Kidney glomerular epithelial cell (primary cell): ENCODE measurements around the gene RPS14.

Experiments used
- DNase-seq: peaks from one replicate; lab custom pipeline; 2025; lab: John Stamatoyannopoulos, UW

Gene RPS14

DNA sequence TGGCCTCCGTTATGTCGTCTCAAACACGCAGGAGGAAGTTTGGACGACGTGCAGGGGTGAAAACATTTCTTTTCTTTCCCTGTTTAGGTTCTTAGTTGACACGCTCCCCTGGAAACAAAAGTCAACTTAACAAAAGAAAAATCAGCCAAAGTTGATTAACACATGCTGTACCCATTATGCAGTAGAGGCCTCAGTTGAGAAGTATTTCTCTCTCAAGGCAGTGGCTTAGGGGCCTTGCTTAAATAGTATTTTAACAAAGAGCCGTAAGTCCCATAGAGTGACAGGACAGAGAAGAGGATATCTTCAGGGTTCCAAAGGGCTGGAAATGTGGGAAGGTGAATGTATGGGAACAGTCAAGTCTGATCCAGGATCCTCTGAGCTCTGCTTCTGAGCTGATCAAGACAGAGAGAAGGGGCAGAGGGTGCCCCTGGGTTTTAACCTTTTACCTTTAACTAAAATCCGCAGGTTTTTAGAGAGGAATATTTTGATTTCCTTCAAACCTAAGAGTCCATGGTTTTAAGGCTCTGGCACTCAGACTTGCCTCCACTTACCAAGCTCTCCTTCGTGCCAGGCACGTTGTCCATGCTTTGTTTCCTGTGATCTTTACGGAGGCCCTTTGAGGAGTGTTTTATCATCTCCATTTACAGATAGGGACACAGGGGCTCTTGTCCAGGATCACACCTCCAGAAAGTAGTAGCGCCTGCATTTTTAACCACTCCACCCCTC lies 36.2 kb downstream of the RPS14 start:
- no peak for DNase-seq

DNA sequence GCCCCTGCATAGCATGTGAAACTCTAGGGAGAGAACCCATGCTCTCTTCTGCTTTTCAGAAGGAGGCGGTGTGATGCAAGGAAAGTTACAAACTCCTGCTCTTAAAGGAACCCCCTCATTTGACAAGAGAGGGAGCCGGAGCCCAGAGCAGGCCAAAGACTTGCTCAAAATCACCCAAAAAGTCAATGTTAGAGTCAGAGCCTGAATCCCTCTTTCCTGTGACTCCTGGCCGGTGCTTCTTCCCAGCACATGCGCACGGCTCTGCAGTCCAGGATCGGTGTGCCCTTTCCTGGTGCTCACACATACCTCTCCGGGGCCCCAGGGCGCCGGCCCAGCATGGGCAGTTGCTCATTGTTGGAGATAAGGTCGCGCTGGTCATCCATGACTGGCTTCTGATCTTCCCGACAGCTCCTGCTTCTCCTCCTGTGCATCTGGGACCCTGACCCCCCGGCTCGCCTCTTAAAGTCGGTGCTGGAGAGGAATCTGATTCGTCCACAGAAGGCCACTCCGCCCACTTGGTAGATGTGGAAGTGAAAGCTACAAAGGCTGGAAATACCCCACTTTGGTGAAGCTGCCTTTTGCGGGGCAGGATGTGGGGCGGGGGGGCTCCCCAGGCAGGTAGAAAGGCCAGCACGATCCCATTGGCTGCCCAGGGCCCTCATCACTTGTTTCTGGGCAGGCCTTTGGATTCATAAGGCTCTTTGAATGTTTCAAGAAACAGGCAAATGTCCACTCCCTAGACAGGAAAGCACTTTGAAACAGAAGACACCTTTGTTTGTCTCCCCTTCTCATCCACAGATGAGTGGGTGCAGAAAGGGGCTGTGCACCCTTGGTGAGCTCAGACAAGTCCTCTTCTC lies 37.0 kb downstream of the RPS14 start, which contains the start of gene CD74:
CD74 (minus strand) TSS at position 592 of the 857 bp plus-strand sequence; CDS start at position 431, 161 bp downstream.
- DNase-seq, result peak; percentile 96

DNA sequence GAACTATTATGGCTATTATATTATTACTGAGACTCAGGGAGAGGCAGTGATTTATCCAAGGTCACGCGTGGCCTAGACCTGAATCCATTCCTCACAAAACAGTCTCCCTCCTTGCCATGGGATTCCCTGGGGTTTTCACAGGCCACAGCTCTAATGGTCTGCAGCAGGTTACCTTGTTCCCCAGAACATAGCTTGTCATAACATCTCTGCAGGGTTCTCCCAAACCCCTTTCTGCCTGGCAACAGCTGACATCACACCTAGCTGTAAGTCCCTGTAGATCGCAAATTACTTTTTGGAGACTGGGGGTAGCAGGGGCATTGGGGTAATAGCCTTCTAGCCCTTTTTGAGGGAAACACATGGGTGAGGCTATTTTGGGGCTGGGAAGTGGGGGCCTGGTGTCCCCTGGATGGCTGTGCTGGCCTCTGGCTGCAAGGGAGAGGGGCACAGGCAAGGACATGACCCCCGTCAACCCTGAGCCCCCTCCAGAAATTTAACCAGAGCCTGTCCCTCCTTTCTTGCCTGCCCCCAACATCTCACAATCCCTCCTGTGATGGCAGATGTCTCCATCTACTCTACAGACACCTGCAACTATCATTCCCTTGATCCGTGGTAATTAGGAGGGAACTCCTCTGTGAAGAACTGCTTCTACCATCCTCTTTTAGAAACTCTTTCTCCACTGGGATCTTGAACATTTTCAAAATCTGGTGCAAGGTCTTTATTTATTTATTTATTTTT lies 38.1 kb downstream of the RPS14 start:
- DNase-seq, result peak; percentile 7

DNA sequence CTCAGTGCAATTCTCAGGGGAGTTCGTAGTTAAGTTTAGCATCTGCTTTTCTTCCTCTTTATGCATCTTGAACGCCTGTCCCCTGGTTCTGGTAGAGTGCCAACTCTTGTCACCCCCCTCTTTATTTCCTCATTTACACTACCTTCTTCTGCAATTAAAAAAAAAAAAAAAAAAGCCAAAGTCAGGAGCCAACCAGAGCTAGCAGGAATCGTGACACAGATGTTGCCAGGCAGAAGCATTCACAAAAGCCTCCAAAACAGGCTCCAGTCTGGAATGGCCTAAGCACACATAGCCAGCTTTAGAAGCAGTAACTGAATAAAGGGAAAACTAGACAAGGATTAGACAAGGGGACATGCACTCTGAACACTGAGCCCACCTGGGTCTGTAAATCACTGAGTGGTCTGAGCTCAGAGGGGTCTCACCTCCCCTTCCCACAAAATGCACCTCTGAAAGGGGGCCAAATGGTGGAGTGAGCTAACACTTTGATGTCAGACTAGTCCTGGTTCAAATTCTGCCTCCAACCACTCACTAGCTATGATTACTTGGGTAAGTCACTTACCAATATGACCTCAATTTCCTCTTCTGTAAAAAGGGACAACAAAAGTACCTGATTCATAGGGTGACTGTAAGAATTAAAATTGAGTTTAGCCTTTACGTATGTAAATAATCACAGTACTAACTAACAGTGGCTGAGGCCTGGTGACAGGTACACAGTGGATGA lies 38.9 kb downstream of the RPS14 start:
- peak; percentile 57 for DNase-seq

DNA sequence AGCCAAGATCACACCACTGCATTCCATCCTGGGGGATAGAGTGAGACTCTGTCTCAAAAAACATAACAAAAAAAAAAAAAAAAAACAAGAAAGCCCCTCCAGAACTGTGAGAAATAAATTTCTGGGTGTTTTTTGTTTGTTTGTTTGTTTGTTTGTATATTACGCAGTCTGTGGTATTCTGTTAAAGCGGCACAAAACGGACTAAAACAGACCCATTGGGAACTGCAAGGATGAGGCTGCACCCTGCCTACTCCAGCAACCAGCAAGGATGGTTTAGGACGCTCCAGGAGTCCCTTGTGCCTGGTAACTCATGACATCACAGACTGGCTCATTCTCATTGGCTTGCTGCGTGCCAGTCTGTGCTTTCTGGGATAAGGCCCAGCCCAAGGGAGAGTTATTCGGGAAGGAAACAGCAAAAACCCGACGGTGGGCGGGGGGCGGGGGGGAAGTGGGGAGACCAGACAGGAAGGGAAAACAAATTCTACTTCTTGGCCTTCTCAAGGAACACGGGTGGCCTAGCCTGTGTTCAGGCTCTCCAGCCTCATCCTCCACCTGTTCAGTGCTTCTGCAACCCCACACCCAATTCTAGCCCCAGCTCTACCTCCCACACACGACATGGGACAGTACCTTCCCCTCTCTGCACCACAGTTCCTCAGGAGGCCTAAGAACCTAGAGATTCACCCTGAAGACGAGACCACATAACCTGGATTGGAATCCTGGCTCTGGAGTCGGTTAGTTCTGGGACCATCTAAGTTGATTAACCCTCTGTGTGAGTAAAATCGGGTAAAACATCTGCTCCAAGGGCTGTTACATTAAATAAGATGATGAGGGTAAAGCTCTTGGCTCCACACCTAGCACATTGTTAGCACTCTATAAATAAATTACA lies 39.7 kb downstream of the RPS14 start:
- peak; percentile 88 for DNase-seq

DNA sequence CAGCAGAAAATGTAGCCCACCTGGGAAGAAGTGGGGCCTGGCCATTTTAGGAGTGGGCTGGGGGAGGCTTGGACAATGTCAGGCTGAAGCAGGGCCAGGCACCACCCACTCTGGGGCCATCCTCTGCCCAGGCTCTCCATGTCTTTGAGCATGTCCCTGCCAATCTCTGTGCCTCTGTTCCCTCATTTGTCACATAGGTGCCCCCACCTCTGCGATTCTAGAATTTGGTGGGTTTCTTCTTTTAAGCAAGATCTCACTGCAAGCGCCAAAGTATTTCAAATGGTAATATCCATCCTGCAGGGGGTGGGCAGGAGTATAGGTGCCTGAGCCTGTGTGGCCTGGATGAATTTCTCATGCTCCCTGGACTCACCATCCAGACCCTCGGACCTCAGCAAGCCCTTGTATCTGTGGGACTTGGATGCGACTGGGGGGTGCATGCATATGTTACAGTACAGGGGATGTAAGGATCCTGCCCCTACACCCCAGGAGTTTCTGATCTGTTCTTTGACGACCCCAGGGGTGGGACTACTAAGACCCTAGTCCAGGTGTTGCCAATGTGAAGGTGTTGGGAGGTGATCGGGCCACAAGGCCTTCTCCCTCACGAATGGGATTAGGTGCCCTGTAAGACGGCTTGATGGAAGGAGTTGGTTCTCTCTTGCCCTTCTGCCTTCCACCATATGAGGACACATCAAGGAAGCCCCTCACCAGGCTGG lies 41.2 kb downstream of the RPS14 start:
- DNase-seq, result no peak

DNA sequence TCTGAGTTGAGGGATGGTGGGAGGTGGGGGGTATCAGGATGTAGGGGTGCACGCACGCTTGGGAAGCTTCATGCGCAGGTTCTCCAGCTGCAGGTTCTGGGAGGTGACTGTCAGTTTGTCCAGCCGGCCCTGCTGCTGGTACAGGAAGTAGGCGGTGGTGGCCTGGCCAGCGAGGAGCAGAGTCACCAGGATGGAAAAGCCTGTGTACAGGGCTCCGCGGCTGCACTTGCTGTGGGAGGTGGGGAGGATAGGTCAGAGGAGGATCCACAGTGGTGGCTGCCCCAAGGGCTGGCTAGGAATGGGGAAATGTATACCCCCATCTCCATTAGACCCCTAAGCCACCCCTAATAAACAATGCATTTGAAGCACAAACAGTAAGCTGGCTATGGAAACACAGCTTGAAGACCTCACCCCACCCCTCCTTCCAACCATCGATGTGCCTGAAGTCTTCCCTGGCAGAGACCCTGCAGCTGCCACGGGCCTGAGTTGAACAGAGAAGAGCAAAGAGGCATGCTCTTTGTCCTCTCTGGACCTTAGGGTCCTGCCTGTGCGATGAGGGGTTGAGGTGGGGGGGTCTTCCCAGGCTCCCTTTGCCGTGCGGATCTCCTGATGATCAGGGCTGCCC lies 42.3 kb downstream of the RPS14 start:
- no peak for DNase-seq

DNA sequence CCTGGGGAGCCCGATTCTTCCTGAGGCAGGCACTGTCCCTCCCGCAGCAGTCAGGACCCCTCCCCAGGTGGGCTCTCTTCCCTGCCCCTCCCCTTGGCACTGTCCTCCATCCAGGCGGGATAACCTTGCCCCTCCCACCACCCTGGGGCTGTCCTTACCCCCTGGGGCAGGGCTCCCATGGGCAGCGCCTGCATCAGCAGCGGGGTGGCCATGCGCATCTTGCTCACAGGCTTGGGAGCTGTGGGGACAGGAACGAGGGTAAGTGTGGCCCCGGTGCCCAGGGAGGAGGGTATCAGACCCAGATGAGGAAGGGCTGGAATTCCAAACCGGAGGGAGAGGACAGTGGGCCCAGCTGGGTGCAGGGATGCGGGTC lies 42.8 kb downstream of the RPS14 start:
- no peak for DNase-seq

DNA sequence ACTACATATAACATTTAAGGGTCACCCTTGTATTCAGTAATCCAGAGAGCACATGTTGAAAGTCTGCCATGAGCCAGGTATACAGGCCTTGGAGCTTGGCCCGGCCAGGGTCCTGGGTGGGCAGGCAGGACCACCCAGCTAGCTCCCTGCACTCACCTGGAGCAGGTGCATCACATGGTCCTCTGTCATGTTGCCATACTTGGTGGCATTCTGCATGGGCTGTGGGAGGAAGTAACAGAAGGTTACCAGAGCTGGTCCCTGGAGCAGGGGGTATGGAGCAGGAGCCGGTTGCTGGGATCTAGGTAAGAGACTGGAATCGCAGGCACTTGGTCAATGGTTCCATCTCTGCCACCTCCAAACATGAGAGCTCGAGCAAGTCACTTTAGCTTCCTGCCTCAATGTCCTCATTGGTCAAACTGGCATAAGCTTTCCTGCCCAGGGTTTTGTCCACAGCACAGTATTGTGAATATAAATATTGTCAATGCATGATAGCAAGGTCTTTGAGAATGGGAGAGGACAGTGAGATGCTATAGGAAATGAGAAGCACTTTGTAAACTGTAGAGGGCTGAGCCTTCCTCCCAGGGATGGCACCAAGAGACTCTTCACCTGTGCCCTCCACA lies 43.3 kb downstream of the RPS14 start:
- no peak for DNase-seq

DNA sequence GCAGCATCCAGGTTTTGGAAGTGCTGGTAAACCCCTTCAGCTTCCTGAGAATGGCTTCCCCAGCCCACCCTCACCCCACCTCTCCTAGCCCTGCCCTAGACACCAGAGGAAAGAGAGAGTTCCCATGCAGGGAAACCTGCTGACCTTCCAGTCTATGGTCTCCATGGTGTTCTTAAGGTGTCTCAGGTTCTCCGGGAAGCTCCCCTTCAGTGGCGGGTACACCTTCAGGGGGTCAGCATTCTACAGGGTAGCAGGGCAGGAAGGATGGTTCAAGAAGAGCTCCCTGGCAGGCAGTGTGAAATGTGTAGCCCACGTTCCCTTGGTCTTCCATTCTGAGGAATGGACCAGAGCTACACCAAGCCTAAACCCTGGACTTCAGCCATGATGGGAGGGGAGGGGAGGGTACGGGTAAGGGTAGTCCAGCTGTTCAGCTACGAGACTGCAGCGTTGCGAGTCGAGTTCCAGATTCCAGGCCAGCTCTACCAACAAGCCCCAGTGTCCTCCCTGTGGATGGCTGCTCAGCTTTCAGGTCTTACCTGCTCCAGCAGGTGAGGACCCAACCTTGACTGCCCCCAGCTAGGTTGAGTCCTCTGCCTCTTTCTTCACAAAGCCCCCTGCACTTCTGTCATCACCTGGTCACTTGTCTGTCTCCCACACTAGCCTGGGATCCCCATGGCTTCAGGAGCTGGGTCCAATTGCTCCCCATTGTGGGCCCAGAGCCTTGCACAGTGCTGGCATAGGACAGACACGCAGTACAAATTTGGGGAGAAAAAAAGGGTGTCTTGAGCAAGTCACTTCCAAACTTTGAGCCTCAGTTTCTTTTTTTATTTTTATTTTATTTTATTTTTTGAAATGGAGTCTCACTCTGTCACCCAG lies 44.4 kb downstream of the RPS14 start:
- no peak for DNase-seq

DNA sequence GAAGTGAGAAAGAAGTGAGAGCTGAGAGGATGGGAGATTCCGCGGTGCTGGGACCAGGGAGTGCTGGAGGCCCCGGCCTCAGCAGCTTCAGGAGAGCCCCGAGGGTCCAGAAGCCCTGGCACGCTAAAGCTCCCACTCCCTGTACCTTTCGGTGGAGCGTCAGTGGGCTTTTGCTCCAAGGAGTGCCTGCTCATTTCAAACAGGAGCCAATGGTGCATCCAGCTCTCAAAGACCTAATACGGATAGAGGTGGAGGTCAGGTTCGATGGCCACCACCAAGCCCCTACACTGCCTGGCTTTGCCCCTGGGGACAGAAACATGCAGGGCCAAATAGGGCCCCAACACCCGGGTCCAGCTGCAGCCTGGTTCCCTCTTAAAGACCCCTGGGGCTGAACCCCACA lies 45.0 kb downstream of the RPS14 start:
- DNase-seq, result no peak

DNA sequence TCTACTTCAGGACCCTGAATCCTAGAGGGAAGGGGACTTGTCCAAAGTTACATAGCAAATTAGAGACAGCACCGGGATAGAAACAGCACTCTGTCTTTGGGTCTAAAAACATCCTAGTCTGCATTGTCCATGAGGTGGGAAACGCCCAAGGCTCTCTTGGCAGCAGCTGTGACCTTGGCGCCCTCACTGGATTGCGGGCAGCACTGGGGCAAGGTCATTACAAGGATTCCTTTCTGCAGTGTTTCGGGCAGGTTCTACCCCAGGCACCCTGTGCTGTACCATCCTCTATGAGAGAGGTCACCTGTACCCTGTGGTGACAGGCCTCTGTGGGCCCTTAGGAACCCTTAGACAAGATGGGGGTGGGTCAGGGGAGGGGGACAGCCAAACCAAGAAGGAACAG lies 45.4 kb downstream of the RPS14 start:
- DNase-seq, result no peak

DNA sequence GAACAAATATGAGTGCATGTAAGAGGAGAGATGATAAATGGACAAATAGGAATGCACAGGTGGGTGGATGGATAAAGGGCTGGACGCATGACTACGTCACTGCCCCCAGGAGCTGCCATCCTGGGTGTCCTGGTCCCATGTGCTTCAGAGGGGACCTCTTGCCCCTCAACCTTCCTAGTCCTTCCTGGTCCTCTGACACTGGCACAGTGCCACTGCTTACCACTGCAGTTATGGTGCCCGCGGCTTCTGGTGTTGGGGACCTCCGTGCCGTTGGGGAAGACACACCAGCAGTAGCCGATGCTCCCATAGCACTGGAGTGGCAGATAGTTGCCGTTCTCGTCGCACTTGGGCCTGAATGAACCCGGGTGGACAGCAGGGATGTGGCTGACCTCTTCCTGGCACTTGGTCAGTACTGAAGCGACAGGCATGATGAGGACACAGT lies 46.6 kb downstream of the RPS14 start:
- DNase-seq, result no peak

DNA sequence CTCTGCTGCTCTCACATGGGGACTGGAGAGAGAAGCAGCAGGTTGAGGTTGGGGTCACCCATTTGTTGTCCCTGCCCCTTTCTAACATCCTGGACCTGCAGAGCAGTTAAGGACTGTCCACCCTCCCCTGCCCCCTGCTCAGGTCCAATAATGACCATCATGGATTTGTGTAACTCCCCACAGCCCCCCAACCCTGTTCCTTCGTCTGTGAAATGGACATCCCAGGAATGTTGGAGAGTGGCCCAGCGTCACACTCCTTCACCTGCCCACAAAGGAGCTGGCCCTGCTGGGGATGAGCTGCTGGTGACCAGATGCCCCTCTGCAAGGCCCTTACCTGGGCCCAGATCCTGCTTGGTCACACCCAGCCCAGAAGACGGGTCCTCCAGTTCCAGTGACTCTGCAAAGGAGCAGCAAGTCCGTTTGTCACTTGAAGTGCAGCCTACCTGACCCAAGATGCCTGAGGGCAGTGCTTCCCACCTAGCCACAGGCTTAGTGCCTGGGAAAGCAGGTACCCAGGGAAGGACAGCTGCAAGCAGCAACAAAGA lies 47.2 kb downstream of the RPS14 start:
- DNase-seq, result no peak

DNA sequence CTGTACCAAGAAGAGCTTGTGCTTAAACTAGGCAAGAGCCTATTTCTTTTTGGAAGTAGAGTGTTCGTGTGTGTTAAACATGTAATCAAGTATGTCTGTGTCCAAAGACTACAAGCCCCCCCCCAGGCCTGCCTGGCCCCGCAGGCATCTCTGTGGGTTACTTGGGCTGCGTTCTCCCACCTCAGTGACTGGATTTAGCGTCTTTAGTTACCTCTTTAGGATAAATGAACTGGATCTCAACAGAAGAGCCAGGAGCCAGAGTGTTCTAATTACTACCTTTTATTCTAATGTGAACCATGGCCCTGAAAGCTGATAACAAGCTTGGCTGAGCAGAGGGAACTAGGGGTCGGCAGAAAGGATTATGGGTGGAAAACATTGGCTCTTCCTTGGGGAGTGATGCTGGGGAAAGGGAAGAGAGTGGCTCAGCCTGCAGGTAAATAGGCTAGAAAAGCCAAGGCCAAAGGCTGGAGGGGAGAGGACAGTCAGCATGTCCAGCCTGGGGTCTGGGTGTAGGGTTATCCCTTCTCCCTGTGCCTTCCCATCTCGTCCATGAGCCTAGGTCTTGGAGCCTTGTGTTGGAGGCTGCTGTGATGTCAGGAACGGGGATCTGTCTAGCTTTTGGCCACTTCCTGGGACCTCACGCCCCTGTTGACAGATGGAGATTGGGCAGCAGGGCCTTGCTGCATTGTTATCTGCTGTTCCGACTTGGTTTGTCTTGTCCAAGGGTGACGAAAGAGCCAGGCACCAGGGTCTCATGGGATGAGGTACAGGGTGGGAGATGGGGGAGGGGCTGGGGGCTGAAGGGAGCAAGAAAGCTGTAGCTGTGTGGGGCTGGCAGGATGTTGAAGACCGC lies 47.9 kb downstream of the RPS14 start:
- DNase-seq, result no peak

DNA sequence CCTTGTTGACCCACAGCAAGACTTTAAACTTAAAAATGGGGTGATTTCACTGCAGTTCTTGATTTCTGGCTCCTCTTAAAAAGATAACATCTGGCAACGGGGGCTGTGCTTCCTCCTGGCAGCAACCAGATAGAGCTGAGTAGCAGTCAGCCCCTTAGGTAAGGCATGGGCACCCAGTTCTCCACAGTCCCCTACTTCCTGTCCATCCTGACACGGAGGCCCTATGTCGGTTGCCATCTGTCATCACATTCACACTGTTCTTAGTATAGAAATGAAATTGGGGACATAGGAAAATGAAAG lies 48.5 kb downstream of the RPS14 start:
- no peak for DNase-seq
